ENCODE measurements around the gene CYP4F8. TPM values are rescaled to one million over a fixed set of nuclear protein-coding genes. Genes with fewer than 3 reads are reported as not detected.

Gene CYP4F8
- total RNA-seq, 4 donors from 2014 or later = not detected

DNA sequence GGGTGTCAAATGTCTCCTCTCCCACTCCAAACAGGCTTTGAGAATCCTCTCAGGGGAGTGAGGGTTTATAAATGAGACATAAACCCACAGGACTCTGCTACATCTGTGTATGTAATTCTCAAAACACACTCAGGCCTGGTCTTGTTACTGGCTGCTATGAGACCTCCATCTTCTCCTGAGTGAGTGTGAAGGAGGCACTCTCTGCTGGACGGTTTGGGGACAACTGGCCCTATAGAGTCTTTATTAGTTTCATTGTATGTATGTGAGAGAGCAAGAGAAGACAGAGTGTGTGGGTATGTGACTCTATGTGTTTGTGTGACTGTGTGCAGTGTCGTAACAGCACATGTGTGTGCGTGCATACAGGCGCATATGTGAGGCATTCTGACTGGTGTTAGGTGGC is 48.2 kb downstream of the CYP4F8 start:
- TF ChIP-seq EP300 (IDR thresholded peaks at IDR 0.05) (no peak), POLR2A (IDR thresholded peaks at IDR 0.05) (no peak), POLR2AphosphoS5 (IDR thresholded peaks at IDR 0.05) (no peak)
- TF ChIP-seq, protein P1, sequence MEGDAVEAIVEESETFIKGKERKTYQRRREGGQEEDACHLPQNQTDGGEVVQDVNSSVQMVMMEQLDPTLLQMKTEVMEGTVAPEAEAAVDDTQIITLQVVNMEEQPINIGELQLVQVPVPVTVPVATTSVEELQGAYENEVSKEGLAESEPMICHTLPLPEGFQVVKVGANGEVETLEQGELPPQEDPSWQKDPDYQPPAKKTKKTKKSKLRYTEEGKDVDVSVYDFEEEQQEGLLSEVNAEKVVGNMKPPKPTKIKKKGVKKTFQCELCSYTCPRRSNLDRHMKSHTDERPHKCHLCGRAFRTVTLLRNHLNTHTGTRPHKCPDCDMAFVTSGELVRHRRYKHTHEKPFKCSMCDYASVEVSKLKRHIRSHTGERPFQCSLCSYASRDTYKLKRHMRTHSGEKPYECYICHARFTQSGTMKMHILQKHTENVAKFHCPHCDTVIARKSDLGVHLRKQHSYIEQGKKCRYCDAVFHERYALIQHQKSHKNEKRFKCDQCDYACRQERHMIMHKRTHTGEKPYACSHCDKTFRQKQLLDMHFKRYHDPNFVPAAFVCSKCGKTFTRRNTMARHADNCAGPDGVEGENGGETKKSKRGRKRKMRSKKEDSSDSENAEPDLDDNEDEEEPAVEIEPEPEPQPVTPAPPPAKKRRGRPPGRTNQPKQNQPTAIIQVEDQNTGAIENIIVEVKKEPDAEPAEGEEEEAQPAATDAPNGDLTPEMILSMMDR (IDR thresholded peaks at IDR 0.05) = no peak
- H3K4me3 ChIP-seq = no peak overlapping the region
- ATAC-seq = no peak
- H3K36me3 ChIP-seq = no peaks in the 10 kb centered on the region
- 85 to 100% methylated on average over 1 to 3 of the region's 4 CpGs for WGBS, 2 donors (ENCODE audit: low coverage in 1 of 2)
- no peaks in the 10 kb centered on the region for H3K4me1 ChIP-seq
- peaks cover 38% of the 10 kb centered on the region for H3K27me3 ChIP-seq
- H3K9me3 ChIP-seq = no peaks in the 10 kb centered on the region
- no peak overlapping the region for H3K27ac ChIP-seq

DNA sequence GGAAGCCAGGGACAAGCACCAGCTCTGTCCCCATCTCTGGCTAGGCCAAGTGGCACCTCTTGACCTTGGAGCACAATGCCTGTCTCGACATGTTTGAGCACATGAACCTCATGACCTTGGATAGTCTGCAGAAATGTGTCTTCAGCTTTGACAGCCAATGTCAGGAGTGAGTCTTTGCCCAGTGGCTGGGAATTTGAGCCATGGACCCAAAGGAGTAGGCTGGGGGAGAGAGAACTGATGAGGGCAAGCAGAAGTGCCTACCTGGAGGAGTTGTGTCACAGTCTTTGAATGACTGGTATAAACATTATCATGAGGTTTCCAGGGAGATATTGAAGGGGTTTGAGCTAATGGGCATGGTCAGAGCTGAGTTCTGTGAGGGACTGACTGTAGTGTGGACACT is 51.2 kb downstream of the CYP4F8 start:
- no peak for ATAC-seq
- no peak overlapping the region for H3K27ac ChIP-seq
- TF ChIP-seq POLR2AphosphoS5 (IDR thresholded peaks at IDR 0.05) (no peak), EP300 (IDR thresholded peaks at IDR 0.05) (no peak), POLR2A (IDR thresholded peaks at IDR 0.05) (no peak)
- TF ChIP-seq, protein P1 (IDR thresholded peaks at IDR 0.05) = no peak
- H3K27me3 ChIP-seq = peaks cover 23% of the 10 kb centered on the region
- H3K36me3 ChIP-seq = no peaks in the 10 kb centered on the region
- H3K9me3 ChIP-seq = no peaks in the 10 kb centered on the region
- H3K4me1 ChIP-seq = no peaks in the 10 kb centered on the region
- WGBS, 2 donors (ENCODE audit: low coverage in 1 of 2) = 0 to 43% methylated on average over 1 of the region's 1 CpG
- H3K4me3 ChIP-seq = no peak overlapping the region

DNA sequence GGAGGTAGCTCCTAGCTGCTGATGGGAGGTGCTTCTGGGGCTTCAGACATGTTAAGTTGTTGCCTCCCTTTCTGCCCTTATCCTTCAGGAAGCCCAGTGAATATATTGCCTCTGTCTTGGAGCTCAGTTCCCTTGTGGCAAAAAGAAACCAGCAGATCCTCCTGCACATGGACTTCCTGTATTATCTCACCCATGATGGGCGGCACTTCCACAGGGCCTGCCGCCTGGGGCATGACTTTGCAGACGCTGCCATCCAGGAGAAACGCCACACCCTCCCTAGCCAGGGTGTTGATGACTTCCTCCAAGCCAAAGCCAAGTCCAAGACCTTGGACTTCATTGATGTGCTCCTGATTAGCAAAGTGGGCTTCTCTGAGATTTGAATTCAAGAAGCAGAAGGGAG is 51.9 kb downstream of the CYP4F8 start:
- H3K9me3 ChIP-seq = no peaks in the 10 kb centered on the region
- no peak overlapping the region for H3K4me3 ChIP-seq
- no peak overlapping the region for H3K27ac ChIP-seq
- no peak for TF ChIP-seq EP300 (IDR thresholded peaks at IDR 0.05)
- no peak for TF ChIP-seq POLR2A (IDR thresholded peaks at IDR 0.05)
- TF ChIP-seq POLR2AphosphoS5 (IDR thresholded peaks at IDR 0.05) = no peak
- TF ChIP-seq, protein P1 (IDR thresholded peaks at IDR 0.05) = no peak
- H3K27me3 ChIP-seq = peaks cover 23% of the 10 kb centered on the region
- WGBS, 2 donors (ENCODE audit: low coverage in 1 of 2) = 47% methylated on average over 4 of the region's 4 CpGs; no CpG with 5 or more reads in 1 of the 2 donors
- ATAC-seq = no peak
- peaks cover 0 to 3% (median 0%) of the 10 kb centered on the region in 3 donors for H3K4me1 ChIP-seq
- no peaks in the 10 kb centered on the region for H3K36me3 ChIP-seq

DNA sequence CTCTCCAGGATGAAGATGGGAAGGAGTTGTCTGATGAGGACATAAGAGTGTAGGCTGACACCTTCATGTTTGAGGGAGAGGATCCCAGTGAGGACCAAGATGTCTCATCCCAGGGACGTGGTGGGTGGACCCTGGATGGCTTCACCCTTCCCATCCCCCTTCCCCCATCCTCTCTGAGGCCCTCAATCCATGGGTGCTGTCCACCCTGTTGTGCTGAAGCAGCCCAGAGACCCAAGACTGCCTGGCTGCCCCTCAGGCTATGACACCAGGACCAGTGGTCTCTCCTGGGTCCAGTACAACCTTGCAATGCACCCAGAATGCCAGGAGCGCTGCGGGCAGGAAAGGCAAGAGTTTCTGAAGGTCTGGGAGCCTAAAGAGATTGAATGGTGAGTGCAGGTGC is 54.4 kb downstream of the CYP4F8 start:
- Histone ChIP-seq H3K27ac (no peak overlapping the region), H3K36me3 (no peaks in the 10 kb centered on the region), H3K4me1 (peaks cover 0 to 21% (median 9%) of the 10 kb centered on the region in 3 donors), H3K27me3 (peaks cover 20% of the 10 kb centered on the region), H3K4me3 (no peak overlapping the region), H3K9me3 (no peaks in the 10 kb centered on the region)
- TF ChIP-seq, protein P1 (IDR thresholded peaks at IDR 0.05) = no peak
- TF ChIP-seq POLR2A (IDR thresholded peaks at IDR 0.05) = no peak
- TF ChIP-seq POLR2AphosphoS5 (IDR thresholded peaks at IDR 0.05) = no peak
- TF ChIP-seq EP300 (IDR thresholded peaks at IDR 0.05) = no peak
- 100% methylated on average over 1 of the region's 3 CpGs; no CpG with 5 or more reads in 1 of the 2 donors for WGBS, 2 donors (ENCODE audit: low coverage in 1 of 2)
- no peak for ATAC-seq

DNA sequence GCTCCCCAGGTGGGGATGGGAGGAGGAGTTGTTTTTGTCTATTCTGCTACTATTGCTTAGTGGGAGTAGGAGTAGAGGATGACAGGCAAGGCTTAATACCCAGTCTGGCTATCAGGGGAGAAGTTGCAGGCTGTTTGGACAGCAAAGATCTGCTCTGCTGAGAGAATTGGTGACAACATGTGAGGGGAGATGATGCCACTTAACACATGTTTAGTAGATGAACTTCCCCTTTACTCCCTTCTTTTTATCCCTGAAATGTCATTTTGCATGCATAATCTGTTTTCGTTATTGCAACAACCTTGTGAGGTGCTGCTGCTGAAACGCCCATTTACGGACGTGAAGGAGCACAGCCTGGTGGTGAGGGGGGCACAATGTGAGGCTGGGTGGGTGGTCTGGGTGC is 54.9 kb downstream of the CYP4F8 start:
- Histone ChIP-seq H3K9me3 (no peaks in the 10 kb centered on the region), H3K4me1 (peaks cover 0 to 21% (median 9%) of the 10 kb centered on the region in 3 donors), H3K4me3 (no peak overlapping the region), H3K27ac (no peak overlapping the region), H3K36me3 (no peaks in the 10 kb centered on the region), H3K27me3 (peaks cover 20% of the 10 kb centered on the region)
- no peak for ATAC-seq
- WGBS, 2 donors (ENCODE audit: low coverage in 1 of 2) = 33 to 56% methylated on average over 1 to 2 of the region's 4 CpGs
- TF ChIP-seq, protein P1 (IDR thresholded peaks at IDR 0.05) = no peak
- TF ChIP-seq POLR2AphosphoS5 (IDR thresholded peaks at IDR 0.05) (no peak), EP300 (IDR thresholded peaks at IDR 0.05) (no peak), POLR2A (IDR thresholded peaks at IDR 0.05) (no peak)
